ENCODE data around the gene SLC34A3. TPM values are rescaled to one million over a fixed set of nuclear protein-coding genes. Genes with fewer than 3 reads are reported as not detected.

Gene SLC34A3
- total RNA-seq, 1 donor from 2014 or later, result 0.27 TPM

DNA sequence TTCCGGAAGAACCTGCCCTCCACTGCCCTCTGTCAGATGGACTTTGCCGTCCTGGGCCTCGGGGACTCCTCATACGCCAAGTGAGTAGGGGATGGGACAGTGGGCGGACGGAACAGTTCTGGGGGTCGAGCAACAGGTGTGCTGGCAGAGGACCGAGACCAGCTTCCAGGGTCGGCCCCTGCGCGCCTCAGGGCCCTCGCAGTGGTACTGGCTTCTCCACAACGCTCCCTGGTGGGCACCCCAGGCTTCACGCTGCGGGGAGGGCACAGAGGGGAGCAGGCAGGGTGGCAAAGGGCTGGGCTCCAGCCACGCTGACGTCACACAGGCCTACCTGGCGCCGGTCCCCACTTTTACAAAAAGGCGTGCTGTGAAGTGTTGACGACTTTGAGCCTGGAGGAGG lies 18.2 kb upstream of the SLC34A3 start:
- Mint-ChIP-seq H3K4me1 (peaks cover 4% of the 10 kb centered on the region), H3K27ac (no peak overlapping the region), H3K9me3 (no peaks in the 10 kb centered on the region), H3K36me3 (peaks cover 11% of the 10 kb centered on the region), H3K4me3 (no peak overlapping the region), H3K27me3 (ENCODE audit: low read depth) (no peaks in the 10 kb centered on the region)
- no peak for DNase-seq (ENCODE audit: low spot score in 2 of 2, unreplicated experiment in 2 of 2)
- TF ChIP-seq, protein P1, sequence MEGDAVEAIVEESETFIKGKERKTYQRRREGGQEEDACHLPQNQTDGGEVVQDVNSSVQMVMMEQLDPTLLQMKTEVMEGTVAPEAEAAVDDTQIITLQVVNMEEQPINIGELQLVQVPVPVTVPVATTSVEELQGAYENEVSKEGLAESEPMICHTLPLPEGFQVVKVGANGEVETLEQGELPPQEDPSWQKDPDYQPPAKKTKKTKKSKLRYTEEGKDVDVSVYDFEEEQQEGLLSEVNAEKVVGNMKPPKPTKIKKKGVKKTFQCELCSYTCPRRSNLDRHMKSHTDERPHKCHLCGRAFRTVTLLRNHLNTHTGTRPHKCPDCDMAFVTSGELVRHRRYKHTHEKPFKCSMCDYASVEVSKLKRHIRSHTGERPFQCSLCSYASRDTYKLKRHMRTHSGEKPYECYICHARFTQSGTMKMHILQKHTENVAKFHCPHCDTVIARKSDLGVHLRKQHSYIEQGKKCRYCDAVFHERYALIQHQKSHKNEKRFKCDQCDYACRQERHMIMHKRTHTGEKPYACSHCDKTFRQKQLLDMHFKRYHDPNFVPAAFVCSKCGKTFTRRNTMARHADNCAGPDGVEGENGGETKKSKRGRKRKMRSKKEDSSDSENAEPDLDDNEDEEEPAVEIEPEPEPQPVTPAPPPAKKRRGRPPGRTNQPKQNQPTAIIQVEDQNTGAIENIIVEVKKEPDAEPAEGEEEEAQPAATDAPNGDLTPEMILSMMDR (IDR thresholded peaks at IDR 0.05; ENCODE audit: unreplicated experiment), result no peak

- no peak overlapping the region for H3K4me3 Mint-ChIP-seq
- H3K36me3 Mint-ChIP-seq, result peaks cover 10% of the 10 kb centered on the region
- TF ChIP-seq, protein P1 (IDR thresholded peaks at IDR 0.05; ENCODE audit: unreplicated experiment), result no peak
- no peaks in the 10 kb centered on the region for H3K9me3 Mint-ChIP-seq
- H3K27ac Mint-ChIP-seq, result no peak overlapping the region
- H3K27me3 Mint-ChIP-seq (ENCODE audit: low read depth), result no peaks in the 10 kb centered on the region
- DNase-seq (ENCODE audit: low spot score in 2 of 2, unreplicated experiment in 2 of 2), result no peak
- H3K4me1 Mint-ChIP-seq, result peaks cover 4% of the 10 kb centered on the region
Observed at GRCh38 chr9:137213160-137214060, 17.3 kb upstream of the SLC34A3 start.

DNA sequence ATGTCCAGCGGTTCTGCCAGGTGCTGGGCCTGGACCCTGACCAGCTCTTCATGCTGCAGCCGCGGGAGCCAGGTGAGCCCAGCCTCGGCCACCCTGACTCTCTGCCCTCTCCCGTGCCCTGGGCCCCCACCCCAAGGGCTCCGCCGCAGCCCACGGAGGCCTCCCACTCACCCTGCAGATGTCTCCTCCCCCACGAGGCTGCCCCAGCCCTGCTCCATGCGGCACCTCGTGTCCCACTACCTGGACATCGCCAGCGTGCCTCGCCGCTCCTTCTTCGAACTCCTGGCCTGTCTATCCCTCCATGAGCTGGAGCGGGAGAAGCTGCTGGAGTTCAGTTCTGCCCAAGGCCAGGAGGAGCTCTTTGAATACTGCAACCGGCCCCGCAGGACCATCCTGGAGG lies 16.1 kb upstream of the SLC34A3 start:
- Mint-ChIP-seq H3K36me3 (peaks cover 7% of the 10 kb centered on the region), H3K27ac (no peak overlapping the region), H3K9me3 (no peaks in the 10 kb centered on the region), H3K27me3 (ENCODE audit: low read depth) (no peaks in the 10 kb centered on the region), H3K4me1 (peaks cover 4% of the 10 kb centered on the region), H3K4me3 (no peak overlapping the region)
- TF ChIP-seq, protein P1 (IDR thresholded peaks at IDR 0.05; ENCODE audit: unreplicated experiment), result no peak
- DNase-seq (ENCODE audit: low spot score in 2 of 2, unreplicated experiment in 2 of 2), result no peak

DNA sequence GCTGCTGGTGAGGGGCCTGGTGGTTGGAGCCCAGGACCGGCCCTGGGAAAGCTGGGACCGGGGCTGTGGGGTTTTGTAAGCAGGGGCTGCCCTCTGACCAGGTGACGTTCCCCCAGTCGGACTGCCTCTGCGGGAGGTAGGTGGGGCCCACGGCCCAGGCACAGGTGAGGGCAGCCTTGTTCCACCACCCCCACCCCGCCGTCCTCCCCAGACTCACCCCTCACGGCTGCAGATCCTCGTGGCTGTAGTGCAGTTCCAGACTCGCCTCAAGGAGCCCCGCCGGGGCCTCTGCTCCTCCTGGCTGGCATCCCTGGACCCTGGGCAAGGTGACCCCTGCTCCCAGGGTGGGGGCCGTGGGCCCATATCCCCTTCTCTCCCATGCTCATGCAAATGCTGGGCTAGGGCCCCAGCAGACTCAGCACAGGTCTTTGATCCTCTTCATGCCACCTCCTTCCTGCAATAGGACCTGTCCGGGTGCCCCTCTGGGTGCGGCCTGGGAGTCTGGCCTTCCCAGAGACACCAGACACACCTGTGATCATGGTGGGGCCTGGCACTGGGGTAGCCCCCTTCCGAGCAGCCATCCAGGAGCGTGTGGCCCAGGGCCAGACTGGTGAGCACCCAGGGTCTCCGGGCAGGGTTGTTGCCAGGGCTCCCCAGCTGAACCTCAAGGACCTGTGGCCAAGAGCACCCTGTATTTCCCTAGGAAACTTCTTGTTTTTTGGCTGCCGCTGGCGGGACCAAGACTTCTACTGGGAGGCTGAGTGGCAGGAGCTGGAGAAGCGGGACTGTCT lies 15.3 kb upstream of the SLC34A3 start:
- Mint-ChIP-seq H3K4me3 (no peak overlapping the region), H3K27ac (no peak overlapping the region), H3K36me3 (peaks cover 5% of the 10 kb centered on the region), H3K4me1 (peaks cover 4% of the 10 kb centered on the region), H3K9me3 (no peaks in the 10 kb centered on the region), H3K27me3 (ENCODE audit: low read depth) (no peaks in the 10 kb centered on the region)
- DNase-seq (ENCODE audit: low spot score in 2 of 2, unreplicated experiment in 2 of 2), result no peak
- TF ChIP-seq, protein P1 (IDR thresholded peaks at IDR 0.05; ENCODE audit: unreplicated experiment), result no peak

GRCh38 chr9:137216188-137216965 lies 14.3 kb upstream of the SLC34A3 start:
- peaks cover 3% of the 10 kb centered on the region for H3K36me3 Mint-ChIP-seq
- no peak overlapping the region for H3K27ac Mint-ChIP-seq
- peaks cover 4% of the 10 kb centered on the region for H3K4me1 Mint-ChIP-seq
- H3K9me3 Mint-ChIP-seq, result no peaks in the 10 kb centered on the region
- H3K4me3 Mint-ChIP-seq, result no peak overlapping the region
- H3K27me3 Mint-ChIP-seq (ENCODE audit: low read depth), result no peaks in the 10 kb centered on the region
- TF ChIP-seq, protein P1 (IDR thresholded peaks at IDR 0.05; ENCODE audit: unreplicated experiment), result no peak
- no peak for DNase-seq (ENCODE audit: low spot score in 2 of 2, unreplicated experiment in 2 of 2)
